ENCODE data around the gene MT1X. TPM values are rescaled to one million over a fixed set of nuclear protein-coding genes. Genes with fewer than 3 reads are reported as not detected.
A peak's percentile ranks its signal among the peaks of the same experiment; 100 is the strongest.

Gene MT1X
- total and polyA plus RNA-seq, 2 of the 13 experiments (the other 11 are each of a cell fraction or from before 2014, with no cell fraction given): 19.7 to 288 TPM

- TF ChIP-seq KIAA2018 (CRISPR knock-in tag; IDR thresholded peaks at IDR 0.05; ENCODE audit: borderline replicate concordance) (no peak), ZNF20 (CRISPR knock-in tag; IDR thresholded peaks at IDR 0.05) (no peak), NR2F6 (IDR thresholded peaks at IDR 0.05) (no peak), NR2F6 (CRISPR knock-in tag; IDR thresholded peaks at IDR 0.05) (peak; percentile 49; the same call in 1 of the 2 replicates), TEAD3 (CRISPR knock-in tag; optimal IDR thresholded peaks at IDR 0.05; ENCODE audit: borderline replicate concordance) (peak; percentile 45), NFKBIZ (CRISPR knock-in tag; IDR thresholded peaks at IDR 0.05) (no peak), ZNF33B (CRISPR knock-in tag; IDR thresholded peaks at IDR 0.05) (peak; percentile 77; the same call in 1 of the 2 replicates), ZNF264 (CRISPR knock-in tag; IDR thresholded peaks at IDR 0.05) (peak; percentile 70; the same call in 1 of the 2 replicates), FOXA3 (CRISPR knock-in tag; IDR thresholded peaks at IDR 0.05) (peak; percentile 50), ETV5 (CRISPR knock-in tag; IDR thresholded peaks at IDR 0.05; ENCODE audit: borderline replicate concordance) (peak; percentile 34), ZNF597 (CRISPR knock-in tag; IDR thresholded peaks at IDR 0.05) (no peak), SNAI1 (CRISPR knock-in tag; IDR thresholded peaks at IDR 0.05; ENCODE audit: borderline replicate concordance) (no peak), ATM (IDR thresholded peaks at IDR 0.05; ENCODE audit: borderline replicate concordance) (no peak)
- TF ChIP-seq, protein P1, sequence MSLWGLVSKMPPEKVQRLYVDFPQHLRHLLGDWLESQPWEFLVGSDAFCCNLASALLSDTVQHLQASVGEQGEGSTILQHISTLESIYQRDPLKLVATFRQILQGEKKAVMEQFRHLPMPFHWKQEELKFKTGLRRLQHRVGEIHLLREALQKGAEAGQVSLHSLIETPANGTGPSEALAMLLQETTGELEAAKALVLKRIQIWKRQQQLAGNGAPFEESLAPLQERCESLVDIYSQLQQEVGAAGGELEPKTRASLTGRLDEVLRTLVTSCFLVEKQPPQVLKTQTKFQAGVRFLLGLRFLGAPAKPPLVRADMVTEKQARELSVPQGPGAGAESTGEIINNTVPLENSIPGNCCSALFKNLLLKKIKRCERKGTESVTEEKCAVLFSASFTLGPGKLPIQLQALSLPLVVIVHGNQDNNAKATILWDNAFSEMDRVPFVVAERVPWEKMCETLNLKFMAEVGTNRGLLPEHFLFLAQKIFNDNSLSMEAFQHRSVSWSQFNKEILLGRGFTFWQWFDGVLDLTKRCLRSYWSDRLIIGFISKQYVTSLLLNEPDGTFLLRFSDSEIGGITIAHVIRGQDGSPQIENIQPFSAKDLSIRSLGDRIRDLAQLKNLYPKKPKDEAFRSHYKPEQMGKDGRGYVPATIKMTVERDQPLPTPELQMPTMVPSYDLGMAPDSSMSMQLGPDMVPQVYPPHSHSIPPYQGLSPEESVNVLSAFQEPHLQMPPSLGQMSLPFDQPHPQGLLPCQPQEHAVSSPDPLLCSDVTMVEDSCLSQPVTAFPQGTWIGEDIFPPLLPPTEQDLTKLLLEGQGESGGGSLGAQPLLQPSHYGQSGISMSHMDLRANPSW (CRISPR knock-in tag; IDR thresholded peaks at IDR 0.05; ENCODE audit: borderline replicate concordance): no peak
- TF ChIP-seq, protein P2, sequence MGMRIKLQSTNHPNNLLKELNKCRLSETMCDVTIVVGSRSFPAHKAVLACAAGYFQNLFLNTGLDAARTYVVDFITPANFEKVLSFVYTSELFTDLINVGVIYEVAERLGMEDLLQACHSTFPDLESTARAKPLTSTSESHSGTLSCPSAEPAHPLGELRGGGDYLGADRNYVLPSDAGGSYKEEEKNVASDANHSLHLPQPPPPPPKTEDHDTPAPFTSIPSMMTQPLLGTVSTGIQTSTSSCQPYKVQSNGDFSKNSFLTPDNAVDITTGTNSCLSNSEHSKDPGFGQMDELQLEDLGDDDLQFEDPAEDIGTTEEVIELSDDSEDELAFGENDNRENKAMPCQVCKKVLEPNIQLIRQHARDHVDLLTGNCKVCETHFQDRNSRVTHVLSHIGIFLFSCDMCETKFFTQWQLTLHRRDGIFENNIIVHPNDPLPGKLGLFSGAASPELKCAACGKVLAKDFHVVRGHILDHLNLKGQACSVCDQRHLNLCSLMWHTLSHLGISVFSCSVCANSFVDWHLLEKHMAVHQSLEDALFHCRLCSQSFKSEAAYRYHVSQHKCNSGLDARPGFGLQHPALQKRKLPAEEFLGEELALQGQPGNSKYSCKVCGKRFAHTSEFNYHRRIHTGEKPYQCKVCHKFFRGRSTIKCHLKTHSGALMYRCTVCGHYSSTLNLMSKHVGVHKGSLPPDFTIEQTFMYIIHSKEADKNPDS (CRISPR knock-in tag; IDR thresholded peaks at IDR 0.05): no peak
Measured at GRCh38 chr16:56729735-56730662, 47.7 kb downstream of the MT1X start, which contains the start of gene NUP93 (continued).

Measured in HepG2 (cell line).